C4-2B (cell line): ENCODE measurements around the gene KCTD6.

Experiments used
- H3K27ac ChIP-seq: fragments of 450-650 bp; 2 replicates; pipeline ENCODE4 v1.5.1; 2017
- ZFX ChIP-seq: fragments of 450-650 bp; IDR thresholded peaks from 2 replicates; pipeline ENCODE4 v1.6.1; 2017
- TF ChIP-seq, protein P1 (sequence below): fragments of 450-650 bp; conservative IDR thresholded peaks from 2 replicates; pipeline ENCODE4 v1.5.1; 2017; ENCODE audit warnings: mild to moderate bottlenecking

Gene KCTD6

DNA sequence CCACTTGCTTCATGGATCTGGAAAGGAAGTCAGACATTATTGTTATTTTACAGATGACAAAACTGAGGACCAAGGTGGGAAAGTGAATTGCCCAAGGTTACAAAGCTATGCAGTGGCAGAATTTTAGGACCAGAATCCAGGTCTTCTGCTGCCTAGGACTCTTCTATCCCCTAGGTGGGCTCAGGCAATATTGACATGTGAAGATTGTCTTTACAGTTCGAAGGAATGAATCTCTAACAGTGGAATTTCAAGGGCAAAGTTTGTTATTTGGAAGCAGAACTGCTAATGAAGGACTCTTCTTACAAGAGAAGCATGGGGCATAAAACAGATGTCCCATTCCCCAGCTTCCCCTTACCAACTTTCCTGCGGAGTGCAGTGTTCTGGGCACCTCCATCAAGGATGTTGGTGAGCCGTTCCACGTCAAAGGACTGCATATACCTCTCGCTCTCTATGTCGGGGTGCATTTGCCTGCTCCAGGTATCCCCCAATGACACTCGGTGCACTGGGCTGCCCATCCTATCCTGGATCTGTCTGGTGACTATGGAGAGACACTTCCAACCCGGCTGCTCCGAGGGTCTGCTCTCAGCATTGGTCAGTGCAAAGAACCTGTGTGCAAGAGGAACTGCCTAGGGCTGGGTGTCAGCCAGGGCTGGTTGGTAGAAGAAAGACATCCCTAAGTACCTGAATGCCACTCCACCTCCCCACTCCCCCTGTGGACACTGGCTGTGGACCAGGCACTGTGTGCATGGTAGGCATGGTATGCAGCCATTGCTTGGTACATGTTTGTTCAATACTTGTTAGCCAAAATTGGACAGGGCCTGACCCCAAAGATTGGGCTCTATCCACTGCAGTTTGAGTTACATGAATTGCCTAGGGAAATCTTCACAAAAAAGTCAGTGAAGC, 42.9 kb downstream of the KCTD6 start:
- no peak for TF ChIP-seq ZFX
- TF ChIP-seq, protein P1, sequence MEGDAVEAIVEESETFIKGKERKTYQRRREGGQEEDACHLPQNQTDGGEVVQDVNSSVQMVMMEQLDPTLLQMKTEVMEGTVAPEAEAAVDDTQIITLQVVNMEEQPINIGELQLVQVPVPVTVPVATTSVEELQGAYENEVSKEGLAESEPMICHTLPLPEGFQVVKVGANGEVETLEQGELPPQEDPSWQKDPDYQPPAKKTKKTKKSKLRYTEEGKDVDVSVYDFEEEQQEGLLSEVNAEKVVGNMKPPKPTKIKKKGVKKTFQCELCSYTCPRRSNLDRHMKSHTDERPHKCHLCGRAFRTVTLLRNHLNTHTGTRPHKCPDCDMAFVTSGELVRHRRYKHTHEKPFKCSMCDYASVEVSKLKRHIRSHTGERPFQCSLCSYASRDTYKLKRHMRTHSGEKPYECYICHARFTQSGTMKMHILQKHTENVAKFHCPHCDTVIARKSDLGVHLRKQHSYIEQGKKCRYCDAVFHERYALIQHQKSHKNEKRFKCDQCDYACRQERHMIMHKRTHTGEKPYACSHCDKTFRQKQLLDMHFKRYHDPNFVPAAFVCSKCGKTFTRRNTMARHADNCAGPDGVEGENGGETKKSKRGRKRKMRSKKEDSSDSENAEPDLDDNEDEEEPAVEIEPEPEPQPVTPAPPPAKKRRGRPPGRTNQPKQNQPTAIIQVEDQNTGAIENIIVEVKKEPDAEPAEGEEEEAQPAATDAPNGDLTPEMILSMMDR: no peak
- H3K27ac ChIP-seq: peak overlapping the region; percentile 61; the same call in 1 of the 2 replicates

DNA sequence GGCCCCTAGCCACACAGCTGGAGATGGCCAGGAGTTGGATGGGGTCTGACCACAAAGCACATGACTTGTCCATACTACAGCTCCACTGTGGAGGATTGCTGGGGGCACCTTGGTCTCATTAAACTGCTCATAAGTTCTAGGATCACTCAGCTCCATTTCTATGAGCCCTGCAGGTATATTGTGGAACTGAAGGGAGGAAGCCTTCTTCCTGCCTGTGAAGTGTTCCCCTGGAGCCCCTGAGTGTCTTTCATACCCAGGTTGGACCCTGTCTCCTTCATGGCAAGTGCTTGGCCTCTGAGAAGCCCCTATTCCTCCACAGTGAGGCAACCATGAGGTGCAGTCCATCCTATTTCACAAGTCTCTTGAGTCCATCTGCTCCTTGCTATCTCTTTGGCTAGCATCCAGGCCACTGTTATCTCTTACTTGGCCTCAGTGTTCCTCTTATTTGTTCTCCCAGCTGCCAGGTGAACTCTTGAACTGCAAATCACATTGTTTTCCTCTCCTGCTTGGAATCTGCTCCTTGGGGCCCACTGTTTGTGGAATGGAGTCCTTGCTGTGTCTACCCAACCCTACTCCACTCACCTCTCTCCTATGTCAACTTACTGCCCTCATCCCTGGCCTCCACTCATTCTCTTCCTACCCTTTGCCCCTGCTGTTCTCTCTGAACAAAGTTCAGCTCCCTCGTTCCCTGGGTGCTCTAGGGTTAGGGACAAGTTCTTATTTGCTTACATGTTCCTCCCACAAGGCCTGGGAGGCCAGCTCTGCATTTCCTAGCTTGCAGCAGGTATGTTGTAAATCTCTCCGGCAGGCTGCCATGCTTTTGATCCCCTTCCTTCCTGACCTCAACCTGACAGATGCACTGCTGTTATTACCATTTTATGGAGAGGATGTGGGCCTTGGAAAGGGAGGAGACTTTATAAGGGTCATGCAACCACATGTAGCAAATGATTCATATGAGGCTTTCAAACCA, 43.9 kb downstream of the KCTD6 start:
- TF ChIP-seq ZFX: no peak
- TF ChIP-seq, protein P1: no peak
- peak overlapping the region; percentile 61; the same call in 1 of the 2 replicates for H3K27ac ChIP-seq

DNA sequence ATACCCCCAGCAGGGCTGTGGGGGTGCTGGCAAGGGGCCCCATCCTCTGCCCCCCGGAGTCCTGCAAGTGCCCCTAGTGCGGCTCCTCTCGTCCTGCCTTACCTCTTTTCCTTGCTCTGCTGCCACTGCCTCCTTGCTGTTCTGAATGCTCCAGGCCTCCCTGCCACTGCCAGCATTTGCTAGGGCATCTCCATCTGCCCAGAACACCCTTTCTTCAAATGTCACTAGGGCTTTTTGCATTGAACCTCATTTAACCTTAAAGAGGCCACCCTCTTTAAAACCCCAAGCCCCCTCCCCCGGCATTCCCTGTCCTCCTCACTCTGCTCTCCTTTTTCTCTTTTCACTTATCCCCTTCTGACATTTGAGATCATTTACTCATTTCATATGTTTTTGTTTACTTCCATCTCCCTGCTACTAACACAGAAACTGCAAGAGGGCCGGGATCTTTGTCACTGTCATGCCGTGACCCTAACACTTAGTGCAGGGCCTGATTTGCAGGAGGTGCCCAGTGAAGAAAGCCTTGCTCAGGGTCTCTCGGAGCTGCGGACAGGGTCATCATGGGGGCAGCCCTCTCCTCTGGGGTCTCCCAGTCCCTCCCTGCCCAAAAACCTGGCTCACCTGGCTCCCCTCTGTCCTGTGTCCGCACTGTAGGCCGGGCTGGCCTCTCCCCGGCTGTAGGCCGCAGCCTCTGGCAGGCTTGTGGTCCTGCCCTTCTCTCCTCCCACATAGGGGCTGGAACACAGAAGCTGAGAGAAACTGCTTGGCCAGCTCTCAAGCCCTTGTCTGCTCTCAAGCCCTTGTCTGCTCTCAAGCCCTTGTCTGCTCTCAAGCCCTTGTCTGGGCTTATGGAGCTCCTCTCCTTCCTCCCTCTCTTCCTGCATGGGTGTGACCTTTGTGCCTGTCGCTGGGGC, 44.9 kb downstream of the KCTD6 start, which contains the start of gene ACOX2:
Gene ACOX2, minus strand, starts transcription at position 690 of the 911 bp plus-strand sequence. CDS start 2,084 bp downstream, outside the sequence.
- TF ChIP-seq, protein P1: no peak
- peak; percentile 61 for TF ChIP-seq ZFX

DNA sequence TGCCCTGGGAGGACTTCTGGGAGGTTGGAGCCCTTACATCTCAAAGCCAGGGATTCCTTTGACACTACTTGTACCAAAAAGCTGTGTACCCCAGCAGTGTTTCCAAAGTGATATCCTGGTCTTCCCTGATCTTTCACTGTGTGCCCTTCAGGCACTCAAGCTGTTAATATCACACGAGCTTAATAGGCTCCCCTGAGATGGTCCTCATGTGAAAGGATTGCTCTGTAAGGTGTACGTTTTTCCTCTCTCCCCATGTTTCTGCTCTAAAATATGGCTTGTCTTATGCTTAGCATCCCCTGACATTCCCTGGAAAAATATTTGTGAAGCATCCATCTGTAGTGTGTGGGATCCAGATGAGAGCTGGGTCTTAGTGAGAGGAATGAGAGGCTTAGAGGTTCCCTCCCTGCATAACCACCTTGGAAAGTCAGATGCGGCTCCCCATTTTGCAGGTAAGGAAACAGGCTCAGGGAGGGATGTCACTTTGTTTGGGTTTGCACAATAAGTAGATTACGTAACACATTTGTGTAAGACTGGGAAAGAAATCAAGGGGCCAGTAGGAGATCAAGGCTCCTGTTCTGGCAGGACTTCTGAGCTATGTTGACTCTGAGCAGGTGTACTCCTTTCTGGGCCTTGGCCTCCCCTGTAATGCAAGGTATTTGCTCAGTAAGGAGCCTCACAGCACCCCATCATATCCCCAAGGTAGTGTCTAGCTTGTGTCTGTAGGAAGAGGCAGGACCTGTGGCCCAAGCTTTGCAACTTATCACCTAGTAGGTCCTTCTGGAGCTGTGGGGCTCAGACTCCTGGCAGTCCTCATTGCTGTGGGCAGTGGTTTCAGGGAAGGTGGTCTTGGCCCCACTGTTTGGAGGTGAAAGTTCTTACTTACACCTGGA, 45.8 kb downstream of the KCTD6 start:
- TF ChIP-seq ZFX: no peak
- TF ChIP-seq, protein P1: no peak
- peak overlapping the region; percentile 61; the same call in 1 of the 2 replicates for H3K27ac ChIP-seq

More for the DNA sequence above, 44.9 kb downstream of the KCTD6 start, which contains the start of gene ACOX2:
- H3K27ac ChIP-seq: peak within 1 kb of the TSS; percentile 61; the same call in 1 of the 2 replicates

DNA sequence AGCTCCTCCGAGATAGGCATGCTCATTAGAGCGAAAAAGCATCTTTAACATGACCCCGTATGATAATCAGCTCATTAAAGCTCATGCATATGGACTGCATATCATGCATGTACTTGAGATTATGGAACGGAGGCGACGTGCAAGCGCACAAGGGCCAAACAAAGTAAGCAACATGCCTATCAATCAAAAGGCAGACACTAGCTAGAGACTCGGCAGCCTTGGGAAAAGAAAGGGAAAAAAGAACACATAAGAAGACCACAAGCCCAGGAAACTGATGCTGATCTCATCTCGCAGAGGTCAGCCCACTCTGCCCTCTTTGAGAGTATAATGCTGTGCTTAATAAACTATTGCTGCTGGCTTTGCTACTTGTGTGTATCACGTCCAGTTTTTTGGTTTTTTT, 47.7 kb downstream of the KCTD6 start:
- TF ChIP-seq, protein P1: no peak
- no peak for TF ChIP-seq ZFX
- H3K27ac ChIP-seq: no peak overlapping the region
